22Rv1 (cell line): ENCODE data around the gene CYSRT1.

Experiments
- CTCF ChIP-seq: fragments of 450-650 bp; IDR thresholded peaks from 2 replicates; pipeline ENCODE4 v1.5.1; 2017; ENCODE audit warnings: mild to moderate bottlenecking
- ZFX ChIP-seq: fragments of 450-650 bp; IDR thresholded peaks from 2 replicates; pipeline ENCODE4 v1.6.1; 2017; ENCODE audit warnings: antibody characterized with exemption, borderline replicate concordance

- TF ChIP-seq CTCF (no peak), ZFX (no peak)
These were observed 16.0 kb downstream of the CYSRT1 start, which contains the start of gene TUBB4B for GRCh38 chr9:137240841-137241489.
